NCI-H1436 (cell line): ENCODE measurements around the gene CHN2.

Source experiments
- DNase-seq: peaks from one replicate; lab custom pipeline; 2025; lab: John Stamatoyannopoulos, UW

CHN2 gene

DNA sequence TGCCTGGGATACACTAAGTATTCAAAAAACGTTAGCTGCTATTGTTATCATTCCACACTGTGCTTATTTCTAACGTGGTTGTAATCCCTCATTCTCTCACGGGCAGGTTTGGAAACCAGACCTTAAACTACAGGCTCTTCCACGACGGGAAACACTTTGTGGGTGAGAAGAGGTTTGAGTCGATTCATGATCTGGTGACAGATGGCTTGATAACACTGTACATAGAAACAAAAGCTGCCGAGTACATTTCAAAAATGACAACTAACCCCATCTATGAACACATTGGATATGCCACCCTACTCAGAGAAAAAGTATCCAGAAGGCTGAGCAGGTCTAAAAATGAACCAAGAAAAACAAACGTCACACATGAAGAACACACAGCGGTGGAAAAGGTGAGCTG lies 205.9 kb downstream of the CHN2 start:
- DNase-seq, result no peak

DNA sequence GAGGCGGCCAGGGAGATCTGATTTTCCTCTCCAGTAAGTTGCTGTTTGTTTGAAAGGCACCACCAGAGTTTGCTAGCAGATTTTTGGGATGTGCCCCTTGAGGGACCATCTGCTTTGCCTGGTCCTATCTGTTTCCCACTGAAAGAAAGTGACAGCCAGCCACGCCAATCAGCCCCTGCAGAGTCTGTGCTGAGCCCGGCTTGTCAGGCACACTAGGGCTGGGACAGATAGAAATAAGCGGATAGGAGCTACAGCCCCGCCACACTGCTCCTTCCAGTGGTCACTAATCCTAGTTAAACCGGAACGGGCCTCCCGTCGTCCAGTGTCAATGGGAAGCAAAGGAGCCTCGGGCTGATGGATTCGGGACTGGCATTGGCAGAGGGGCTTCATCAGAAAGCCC lies 207.2 kb downstream of the CHN2 start:
- no peak for DNase-seq

DNA sequence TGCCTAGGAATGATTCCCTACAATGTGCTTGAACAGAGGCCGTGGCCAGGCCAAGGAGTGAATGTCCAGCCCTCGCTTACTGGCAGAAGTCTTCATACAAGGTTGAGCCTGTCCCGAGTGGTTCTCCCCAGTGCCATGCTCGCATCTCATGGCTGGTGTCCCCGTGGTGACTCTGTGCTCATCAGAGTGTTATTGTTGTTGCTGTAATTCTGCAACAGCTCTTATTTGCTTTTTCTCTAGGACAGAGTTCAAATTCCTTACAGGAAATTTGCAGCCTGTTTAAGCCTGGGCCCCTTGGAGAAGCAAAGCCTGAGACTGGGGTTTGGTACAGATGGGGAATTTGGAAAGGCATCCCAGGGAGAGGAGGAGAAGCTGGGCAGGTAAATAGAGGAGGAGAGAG lies 211.3 kb downstream of the CHN2 start:
- DNase-seq, result no peak

DNA sequence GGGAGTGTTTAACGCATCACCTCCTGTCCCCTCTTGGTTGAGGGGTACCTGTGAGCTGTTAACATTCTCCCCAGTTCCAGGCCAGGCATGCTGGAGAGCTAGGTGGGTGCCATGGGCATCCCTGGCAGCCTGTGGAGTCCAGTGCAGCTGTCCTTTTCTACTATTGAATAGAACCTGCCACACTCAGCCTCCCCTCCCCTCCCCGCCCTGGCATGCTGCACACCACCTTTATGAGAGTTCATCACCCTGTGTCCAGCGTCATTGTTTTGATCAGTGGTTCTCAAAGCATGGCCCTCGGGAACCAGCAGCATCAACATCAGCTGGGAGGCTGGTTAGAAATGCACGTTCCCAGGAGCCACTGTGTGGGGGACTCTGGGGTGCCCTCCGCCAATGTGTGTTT lies 211.8 kb downstream of the CHN2 start:
- DNase-seq, result no peak

DNA sequence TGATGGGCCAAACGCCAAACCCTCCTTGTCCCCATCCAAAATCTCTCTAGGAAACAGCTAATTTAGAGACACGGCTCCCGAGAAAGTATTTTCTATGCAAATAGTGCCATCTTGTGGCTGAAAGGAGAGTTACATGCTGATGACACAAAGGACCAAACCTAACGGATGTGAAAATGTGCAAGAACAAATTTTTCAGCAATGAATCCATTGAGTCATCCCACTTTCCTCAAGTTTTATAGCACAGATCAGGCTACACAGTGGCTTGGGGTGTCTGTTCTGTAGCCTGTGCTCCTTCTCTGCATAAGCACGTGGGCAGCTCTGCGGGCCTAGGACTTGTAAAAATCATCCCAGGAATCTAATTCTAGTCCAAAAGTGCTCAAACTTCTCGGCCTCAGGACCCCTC lies 214.3 kb downstream of the CHN2 start:
- peak; percentile 78 for DNase-seq

DNA sequence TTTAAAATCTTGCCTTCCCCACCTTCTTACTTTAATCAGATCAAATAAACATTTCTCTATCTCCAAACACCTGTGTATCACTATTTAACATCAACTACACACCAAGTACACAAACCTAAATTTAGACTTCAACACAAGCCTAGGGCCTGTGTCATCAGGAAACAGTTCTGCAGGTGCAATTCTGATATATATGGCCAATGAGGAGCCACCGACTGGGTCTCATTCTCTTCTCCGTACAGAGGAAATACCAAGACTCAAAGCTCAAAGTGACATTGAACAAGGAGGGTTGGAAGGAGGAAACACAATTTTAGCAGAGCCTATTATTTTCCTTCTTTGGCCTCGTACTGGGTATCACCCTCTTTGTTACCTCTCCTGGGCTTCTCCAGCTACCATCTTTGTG lies 216.4 kb downstream of the CHN2 start:
- no peak for DNase-seq

DNA sequence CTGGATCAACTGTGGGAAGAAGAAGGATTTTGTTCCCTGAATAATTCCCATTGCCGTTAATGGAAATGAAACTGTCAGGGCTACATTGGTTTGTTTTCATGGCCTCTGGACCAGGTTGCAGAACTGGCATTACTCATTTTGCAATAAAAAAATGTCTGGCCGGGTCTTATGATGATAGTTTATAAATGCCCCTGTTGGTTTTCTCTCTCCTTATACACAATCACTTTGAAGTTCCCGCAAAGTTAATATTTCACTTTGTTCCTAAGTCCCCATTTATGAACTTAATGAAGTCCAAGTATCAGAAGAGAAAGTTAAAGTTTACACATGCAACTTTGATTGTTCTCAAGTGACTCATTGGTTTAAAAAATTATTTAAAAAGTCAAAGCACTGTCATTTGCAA lies 218.3 kb downstream of the CHN2 start:
- no peak for DNase-seq

DNA sequence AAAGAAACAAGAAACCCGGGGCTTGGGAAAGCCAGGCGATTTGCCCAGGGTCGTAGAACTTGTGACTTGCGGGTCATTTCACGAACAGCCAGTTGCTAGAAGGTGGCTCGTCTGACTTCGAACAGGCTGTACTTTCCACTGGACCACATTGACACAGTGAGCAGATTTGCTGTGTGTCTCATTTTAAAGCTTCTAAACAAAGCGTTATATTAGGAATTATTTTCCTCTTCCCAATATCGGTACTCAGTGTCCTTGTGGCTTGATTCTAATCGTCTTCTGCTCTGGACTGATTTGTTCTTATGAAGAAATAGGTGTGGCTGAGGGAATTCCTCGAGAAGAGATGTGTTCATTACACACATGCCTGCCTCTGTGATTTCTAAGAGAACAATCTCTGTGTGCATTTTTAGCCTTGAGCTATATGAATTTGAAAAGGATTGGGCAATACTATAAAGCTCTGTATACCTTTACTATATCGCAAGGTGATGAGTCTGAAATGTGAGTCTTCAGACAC lies 219.1 kb downstream of the CHN2 start:
- DNase-seq, result no peak

DNA sequence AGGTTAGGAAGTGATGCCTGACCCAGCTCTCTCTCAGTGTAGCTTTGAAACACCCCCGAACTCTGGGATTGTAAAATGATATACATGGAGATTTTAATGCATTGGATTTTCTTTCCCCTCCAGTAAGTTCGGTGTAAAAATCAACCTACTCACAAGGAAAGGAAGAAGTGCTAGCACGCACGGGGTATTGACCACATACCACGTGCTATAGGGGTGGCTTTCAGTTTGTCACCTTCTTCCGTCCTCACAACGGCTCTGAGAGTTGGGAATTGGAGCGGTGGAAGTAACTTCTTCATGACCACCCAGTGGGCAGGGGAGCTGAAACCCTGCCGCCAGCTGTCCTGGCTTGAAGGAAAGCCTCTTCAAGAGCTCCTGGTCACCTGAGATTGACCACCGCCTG lies 219.6 kb downstream of the CHN2 start:
- no peak for DNase-seq

DNA sequence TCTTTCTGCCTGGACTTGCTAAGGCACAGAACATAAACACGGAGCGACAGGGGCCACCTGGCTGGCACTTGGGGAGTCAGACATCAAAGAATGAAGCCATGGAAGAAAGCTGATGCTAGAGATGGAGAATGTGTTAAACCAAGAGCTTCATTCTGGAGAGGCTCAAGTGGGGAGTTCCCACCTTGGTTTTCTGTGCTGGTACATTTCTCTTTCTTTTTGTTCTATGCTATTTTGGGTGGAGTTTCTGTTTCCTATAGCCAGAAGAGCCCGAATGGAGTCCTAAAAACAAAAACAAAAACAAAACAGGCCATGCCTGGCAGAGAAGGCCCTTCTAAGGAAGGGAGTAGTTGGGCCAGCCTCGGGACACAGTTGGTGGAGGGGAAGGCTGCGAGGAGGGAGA lies 220.6 kb downstream of the CHN2 start:
- DNase-seq, result no peak

DNA sequence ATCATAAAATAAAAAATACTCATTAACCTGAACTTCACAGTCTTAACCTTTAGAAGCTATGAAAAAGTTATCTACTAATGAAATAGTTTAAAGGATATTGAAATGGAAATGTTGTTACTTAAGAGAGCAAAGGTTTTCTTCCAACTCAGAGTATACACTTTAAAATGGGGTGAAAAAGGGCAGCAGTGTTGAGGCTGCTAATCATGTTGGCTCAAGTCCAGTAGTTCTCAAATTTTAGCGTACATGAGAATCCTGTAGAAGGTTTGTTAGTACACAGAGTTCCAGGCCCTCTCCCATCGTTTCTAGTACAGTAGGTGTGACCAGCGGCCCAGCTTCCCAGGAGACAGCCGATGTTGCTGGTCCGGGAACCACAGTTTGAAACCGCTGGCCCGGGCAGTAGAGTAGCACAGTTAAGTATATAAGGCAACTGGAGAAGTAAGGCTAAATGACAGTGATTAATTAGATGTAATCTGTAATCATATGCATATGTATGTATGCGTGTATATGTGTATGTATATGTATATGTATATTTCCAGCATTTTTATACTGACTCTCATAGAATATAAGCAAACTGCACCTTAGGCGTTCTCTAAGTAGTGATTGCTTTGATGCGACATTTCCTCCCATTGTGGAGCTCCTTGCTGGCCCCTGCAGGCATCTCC lies 221.8 kb downstream of the CHN2 start:
- DNase-seq, result no peak

DNA sequence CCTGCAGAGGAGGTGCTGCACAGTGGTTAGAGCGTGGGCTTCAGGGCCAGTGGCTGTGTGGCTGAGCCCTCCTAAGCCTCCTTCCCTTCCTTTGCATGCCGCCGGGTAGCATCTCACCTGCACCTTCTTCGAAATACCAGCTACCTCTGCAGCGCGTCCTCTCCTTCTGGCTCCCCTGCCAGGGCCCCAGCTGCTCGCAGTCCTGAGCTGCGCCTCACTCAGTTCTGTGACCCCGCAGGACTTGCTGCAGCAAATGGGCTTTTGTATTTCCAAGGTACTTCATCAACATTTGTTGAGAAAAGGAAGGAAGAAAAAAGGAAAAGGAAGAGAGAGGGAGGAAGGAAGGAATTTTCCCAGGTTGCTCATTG lies 222.3 kb downstream of the CHN2 start:
- no peak for DNase-seq

DNA sequence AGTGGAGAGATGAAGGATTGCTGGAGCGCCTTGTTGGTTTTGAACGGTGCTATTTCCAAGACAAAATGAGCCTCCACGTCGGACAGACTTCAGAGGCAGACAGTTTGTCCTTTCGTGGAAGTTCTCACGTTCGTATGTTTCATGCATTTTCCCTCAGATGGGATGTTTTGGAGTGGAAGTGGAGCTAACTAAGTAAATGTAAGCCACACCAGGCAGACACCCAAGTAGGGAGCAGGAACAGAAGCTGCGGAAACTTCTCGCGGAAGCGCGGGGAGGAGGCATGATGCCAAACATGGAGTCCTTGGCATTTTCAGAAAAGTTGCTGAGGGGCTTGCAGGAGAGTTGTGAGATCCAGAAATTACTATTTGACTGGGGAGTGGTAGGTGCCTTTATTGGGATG lies 223.5 kb downstream of the CHN2 start:
- no peak for DNase-seq

DNA sequence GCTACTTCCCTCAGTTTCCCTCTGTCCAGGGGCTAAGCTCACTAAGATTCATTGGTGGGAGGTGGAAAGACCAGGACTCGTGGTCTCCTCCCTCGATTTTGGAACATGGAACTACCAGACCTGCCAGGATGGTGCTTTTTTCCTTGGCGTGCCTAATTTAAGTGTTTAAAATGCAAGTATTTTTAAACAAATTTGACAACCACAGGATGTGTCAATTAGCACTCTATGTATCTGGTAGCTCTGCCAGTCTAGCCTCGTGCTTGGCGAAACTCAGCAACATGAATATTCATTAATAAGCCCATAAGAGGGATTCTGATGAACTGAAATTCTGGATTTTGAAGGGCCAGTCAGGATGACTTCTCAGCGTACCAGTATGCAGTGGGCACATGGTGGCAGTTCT lies 224.1 kb downstream of the CHN2 start:
- no peak for DNase-seq

DNA sequence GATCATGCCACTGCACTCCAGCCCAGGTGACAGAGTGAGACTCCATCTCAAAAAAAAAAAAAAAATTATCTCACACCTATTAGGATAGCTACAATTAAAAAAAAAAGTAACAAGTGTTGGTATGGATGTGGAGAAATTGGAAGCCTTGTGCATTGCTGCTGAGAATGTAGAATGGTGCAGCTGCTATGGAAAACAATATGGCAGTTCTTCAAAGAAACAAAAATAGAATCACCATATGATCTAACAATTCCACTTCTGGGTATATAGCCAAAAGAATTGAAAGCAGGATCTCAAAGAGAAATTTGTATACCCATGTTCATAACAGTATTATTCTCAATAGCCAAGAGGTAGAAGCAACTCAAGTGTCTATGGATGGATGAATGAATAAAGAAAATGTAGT lies 225.4 kb downstream of the CHN2 start:
- no peak for DNase-seq

DNA sequence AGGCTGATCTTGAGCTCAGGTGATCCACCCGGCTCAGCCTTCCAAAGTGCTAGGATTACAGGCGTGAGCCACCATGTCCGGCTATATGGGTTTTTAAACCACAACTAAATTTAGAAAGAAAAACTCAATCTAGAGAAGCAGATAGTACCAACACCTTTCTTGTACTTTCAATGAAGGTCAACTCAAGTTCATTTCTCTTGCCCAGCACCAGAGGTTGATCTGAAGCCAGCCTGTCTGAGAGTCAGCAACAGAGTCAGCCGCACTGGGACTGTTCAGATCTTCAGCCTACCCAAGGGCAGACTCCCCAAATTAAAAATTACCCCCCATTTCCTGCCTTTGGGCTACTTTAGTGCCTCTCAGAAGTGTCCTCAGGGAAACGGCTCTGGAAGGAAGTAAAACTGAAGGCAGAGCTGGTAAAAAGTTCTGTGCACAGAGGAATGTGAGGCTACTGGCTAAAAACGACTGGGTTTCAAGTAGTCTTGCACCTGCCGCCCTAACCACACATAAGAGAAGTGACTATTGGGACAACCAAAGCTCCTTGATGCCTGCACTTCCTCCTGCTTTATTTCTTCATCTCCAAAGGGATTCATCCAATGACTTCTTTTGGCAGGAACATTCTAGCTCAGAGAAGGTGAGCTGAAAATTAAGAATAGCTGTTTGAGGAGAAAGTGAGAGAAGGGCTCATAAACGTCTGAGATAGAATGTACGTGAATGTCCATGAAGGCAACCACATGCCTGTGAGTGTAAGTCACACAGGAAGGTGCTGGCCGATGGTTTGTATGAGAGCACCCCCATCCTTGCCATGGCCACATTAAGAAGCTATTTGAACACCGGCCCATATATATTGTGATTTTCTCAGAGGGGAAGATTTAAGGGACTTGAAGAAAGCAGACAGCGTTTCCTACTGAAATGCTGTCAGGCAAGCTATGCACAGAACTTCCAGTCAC lies 226.7 kb downstream of the CHN2 start:
- no peak for DNase-seq

DNA sequence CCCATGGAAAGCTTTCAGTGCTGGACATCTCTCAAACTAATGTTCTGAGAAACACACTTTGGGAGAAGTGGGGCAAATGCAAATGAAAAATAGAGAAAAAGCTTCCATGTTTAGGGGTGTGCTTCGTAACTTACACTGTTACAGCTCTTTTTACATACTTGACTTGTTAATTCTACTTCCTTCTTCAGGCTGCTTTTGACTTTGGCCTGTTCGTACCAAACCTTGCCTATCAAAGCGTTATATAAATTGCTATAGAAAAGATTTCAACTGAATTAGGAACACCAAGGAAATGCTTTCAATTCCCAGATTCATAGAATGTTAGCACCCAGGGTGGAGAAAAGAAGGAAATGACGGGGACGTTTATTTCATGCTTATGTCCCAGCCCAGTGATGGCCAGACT lies 228.3 kb downstream of the CHN2 start:
- DNase-seq, result no peak

DNA sequence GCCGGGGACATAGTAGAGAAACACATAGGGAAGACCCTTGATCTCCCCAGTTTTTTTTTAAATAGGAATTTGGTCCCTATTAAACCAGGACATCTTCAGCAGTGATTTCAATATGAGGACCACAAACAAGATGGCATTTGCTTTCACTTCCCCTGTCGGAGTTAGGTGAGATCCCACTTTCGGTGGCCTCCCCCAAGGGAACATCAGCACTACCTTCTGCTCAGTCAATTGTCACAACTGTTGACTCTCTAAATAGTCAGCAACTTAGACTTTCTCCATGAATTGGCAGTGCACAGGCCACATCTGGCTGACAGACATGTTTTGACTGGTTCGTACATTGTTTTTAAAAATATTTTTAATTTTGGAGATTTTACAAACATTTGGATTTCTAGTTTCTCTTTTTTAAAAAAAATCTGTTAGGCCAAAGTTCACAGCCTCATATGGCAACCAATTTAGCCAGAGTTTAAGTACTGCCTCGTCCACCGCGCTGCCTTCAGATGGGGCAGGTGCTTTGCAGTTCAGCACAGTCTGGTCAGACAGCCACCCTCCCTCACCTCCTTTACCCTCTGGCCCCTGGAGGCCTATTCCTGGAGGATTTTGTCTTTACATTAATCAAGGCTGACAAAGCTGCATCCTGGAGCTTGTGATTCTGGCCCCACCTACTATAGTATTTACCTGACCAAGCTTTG lies 229.9 kb downstream of the CHN2 start:
- no peak for DNase-seq

DNA sequence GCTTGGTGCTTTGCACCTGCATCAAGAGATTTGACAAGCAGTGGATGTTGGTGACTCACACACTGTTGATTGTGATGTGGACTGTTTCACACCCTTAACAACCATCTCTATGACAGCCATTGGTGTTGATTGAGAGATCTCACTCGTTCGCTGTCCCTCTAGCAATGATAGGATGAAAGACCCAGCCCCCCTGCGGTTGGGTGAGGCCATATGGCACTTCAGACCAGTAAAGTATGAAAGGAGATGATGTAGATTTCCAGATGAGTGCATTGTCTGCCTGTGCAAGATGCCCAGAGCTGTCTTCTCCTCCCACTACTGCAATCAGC lies 230.4 kb downstream of the CHN2 start:
- DNase-seq, result no peak

DNA sequence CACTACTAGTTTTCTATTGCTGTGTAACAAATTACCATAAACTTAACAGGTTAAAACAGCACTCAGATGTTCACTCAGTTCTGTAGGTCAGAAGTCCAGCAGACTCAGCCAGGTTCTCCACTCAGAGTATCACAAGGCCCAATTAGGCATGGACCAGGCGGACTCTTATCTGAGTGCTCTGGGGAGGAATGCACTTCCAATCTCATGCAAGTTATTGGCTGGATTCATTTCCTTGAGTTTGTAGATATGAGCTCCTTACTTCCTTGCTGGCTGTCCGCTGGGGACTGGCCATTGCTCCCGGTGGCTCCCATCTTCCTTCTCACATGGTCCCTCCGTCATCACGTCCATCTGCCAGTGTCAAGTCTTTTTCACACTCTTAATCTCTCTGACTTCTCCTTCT lies 232.0 kb downstream of the CHN2 start:
- DNase-seq, result no peak

DNA sequence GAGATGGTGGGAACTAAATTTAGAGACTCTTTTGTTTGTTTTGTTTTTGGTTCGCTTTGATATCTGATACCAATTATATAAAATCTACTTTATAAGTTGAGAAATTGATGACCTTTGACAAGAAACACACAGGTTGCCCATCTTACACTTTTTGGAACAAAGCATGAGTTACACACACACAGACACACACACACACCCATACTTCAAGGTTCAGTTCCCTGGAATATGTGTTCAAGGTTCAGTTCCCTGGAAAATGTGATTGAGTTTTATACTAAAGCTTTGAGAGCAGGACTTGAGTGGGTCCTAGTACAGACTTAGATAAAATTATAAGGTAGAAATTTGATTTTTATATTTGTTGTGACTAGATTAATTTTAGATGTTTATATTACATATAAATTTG lies 234.8 kb downstream of the CHN2 start:
- no peak for DNase-seq

DNA sequence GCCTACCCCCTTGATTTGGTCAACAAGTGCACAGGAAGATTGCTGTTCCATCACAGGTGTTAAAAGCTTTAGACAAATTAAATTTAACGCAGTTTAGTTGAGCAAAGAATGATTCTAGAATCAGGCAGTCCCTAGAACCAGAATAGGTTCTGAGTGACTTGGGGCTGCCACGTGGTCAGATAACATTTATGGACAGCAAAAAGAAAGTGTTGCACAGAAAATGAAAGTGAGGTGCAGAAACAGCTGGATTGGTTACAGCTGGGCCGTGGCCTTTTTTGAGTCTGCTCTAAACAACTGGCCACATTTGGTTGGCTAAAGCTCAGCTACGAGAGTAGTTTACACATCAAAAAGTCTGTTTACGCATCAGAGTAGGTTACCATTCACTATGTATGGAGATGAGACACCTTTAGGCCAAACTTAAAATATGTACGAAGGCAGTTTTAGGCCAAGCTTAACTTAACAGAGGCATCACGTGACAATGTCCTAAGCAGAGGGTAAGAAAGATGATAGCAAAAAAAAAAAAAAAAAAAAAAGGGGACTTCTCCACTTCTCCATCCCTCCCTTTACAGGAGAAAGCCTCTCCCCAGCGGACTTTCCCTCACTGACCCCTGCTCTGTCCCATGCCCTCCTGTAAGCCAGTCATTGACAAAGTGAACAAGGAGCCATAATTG lies 235.8 kb downstream of the CHN2 start:
- no peak for DNase-seq

DNA sequence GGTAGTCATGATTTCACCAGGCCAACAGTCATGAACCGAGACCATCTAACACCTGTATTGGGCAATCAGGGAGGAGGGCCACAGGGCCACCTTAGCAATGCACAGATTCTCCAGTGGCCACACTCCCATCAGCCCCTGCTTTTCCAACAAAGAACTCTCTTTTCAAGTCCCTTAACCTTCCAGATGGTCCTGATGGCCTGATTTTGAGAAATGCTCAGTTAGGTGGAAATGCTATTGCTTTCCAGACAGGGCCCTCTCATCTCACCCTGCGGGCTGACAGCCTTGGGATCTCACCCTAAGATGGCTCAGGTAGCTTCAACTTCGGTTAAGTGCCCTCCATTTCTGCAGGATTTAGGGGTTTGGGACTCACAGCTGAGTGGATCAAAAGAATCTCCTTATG lies 237.1 kb downstream of the CHN2 start:
- DNase-seq, result no peak
